ENCODE measurements around the gene SLF2.

Gene SLF2

GRCh38 chr10:100978121-100978900 is 65.5 kb downstream of the SLF2 start:
- H3K27ac ChIP-seq: no peak overlapping the region
- TF ChIP-seq CTCF (conservative IDR thresholded peaks at IDR 0.05): no peak

- H3K27ac ChIP-seq: no peak overlapping the region
- no peak for TF ChIP-seq CTCF (conservative IDR thresholded peaks at IDR 0.05)
Measured at GRCh38 chr10:100978901-100979195, 66.1 kb downstream of the SLF2 start.

GRCh38 chr10:100979791-100980272 is 67.1 kb downstream of the SLF2 start:
- no peak for TF ChIP-seq CTCF (conservative IDR thresholded peaks at IDR 0.05)
- no peak overlapping the region for H3K27ac ChIP-seq

- no peak for TF ChIP-seq CTCF (conservative IDR thresholded peaks at IDR 0.05)
Measured at GRCh38 chr10:100980311-100980710, 67.5 kb downstream of the SLF2 start.

GRCh38 chr10:100980711-100981110 is 67.9 kb downstream of the SLF2 start:
- no peak overlapping the region for H3K27ac ChIP-seq
- no peak for TF ChIP-seq CTCF (conservative IDR thresholded peaks at IDR 0.05)

More at GRCh38 chr10:100980311-100980710, 67.5 kb downstream of the SLF2 start:
- no peak overlapping the region for H3K27ac ChIP-seq

GRCh38 chr10:100981178-100981772 is 68.5 kb downstream of the SLF2 start:
- H3K27ac ChIP-seq: no peak overlapping the region

More at GRCh38 chr10:100981178-100981772, 68.5 kb downstream of the SLF2 start:
- no peak for TF ChIP-seq CTCF (conservative IDR thresholded peaks at IDR 0.05)

All from VCaP (cell line).